Transverse colon (tissue), 4 donors: ENCODE measurements around the gene CCL3. TPM values are rescaled to one million over a fixed set of nuclear protein-coding genes. Genes with fewer than 3 reads are reported as not detected.
A peak's percentile ranks its signal among the peaks of the same experiment; 100 is the strongest.
"Not testable (repeated sequence)": the region's sequence is repeated elsewhere in the genome, so short reads cannot be mapped to it uniquely, and the experiment has no call there.

Source experiments
- DNase-seq: peaks from one replicate; pipeline ENCODE4 v3.0.0-alpha.2; 2019
- H3K27ac ChIP-seq, 4 donors: fragments of 200-600 bp; sonication (generic); 2 replicates each; pipeline ENCODE4 v1.5.1; 2016 to 2018; ENCODE audit warnings: inconsistent platforms in 4 of 4
- H3K27me3 ChIP-seq: fragments of 200-600 bp; sonication (generic); 2 replicates; pipeline ENCODE4 v1.5.1; 2017; ENCODE audit warnings: inconsistent platforms
- H3K36me3 ChIP-seq, 4 donors: fragments of 200-600 bp; sonication (generic); 2 replicates each; pipeline ENCODE4 v1.5.1; 2017 to 2019; ENCODE audit warnings: inconsistent platforms in 4 of 4
- H3K4me1 ChIP-seq, 4 donors: fragments of 200-600 bp; sonication (generic); 2 replicates each; pipeline ENCODE4 v1.5.1; 2017 to 2020; ENCODE audit warnings: inconsistent platforms in 4 of 4
- H3K4me3 ChIP-seq, 4 donors: fragments of 200-600 bp; sonication (generic); 1 replicate in 1 of 4; 2 replicates in 3 of 4; pipeline versions ENCODE4 v1.5.1 to v1.6.1; 2017 to 2019; ENCODE audit warnings: inconsistent platforms in 4 of 4
- H3K9me3 ChIP-seq, 2 donors: fragments of 200-600 bp; sonication (generic); 2 replicates each; pipeline ENCODE4 v1.5.1; 2017 to 2019; ENCODE audit warnings: inconsistent platforms in 2 of 2
- EP300 ChIP-seq: sonication (generic); formaldehyde crosslinking; IDR thresholded peaks from one replicate; pipeline ENCODE4 v1.6.1; 2017; ENCODE audit warnings: antibody characterized with exemption, low read depth
- POLR2A ChIP-seq: fragments of 450-650 bp; IDR thresholded peaks from one replicate; pipeline ENCODE4 v1.6.1; 2016; ENCODE audit warnings: antibody characterized with exemption, mild to moderate bottlenecking, moderate library complexity
- POLR2AphosphoS5 ChIP-seq, 3 donors: sonication (generic); formaldehyde crosslinking; IDR thresholded peaks; one replicate each; pipeline ENCODE4 v1.6.1; 2016; ENCODE audit warnings: antibody characterized with exemption in 3 of 3
- WGBS, 2 donors: methylation state at CpG; one replicate each; pipeline ENCODE4 v1.1.5; 2018; ENCODE audit warnings: low coverage in 1 of 2; 5-methylcytosine and 5-hydroxymethylcytosine counted together
- in situ Hi-C, 4 donors: fragments of 200-750 bp; cut with MboI; loops; one replicate each; pipeline versions ENCODE4 v1.15.0 to v1.15.1; 2017; ENCODE audit warnings: low sequenced_read_pairs in 3 of 4, low pct_ligation_motif_present in 1 of 4, low pct_unique_long_range_greater_than_20kb in 1 of 4
- intact Hi-C: fragments of 100-400 bp; cut with DNase I; formaldehyde crosslinking; loops from one replicate; pipeline ENCODE4 v1.15.1; 2023; ENCODE audit warnings: low total_unique reads
- total RNA-seq, 4 donors: library from RNA; depleted of rRNA; stranded (reverse); fragments of >200 nt; gene quantifications; one replicate each; pipeline ENCODE4 v1.1.0, GENCODE V29; 2016
- TF ChIP-seq, protein P1 (sequence below), 5 experiments: fragments of 200-600 bp in 3 of 5; fragments of 450-650 bp in 2 of 5; sonication (generic) in 3 of 5; IDR thresholded peaks; 1 replicate in 2 of 5; 2 replicates in 3 of 5; pipeline ENCODE4 v1.5.1; 2016 to 2017; ENCODE audit warnings: antibody characterized with exemption in 5 of 5, inconsistent platforms in 3 of 5, mild to moderate bottlenecking in 2 of 5, moderate library complexity in 1 of 5

The CCL3 gene
- total RNA-seq, 4 donors from 2014 or later, result 1.1 to 4.4 TPM; not detected in 2

DNA sequence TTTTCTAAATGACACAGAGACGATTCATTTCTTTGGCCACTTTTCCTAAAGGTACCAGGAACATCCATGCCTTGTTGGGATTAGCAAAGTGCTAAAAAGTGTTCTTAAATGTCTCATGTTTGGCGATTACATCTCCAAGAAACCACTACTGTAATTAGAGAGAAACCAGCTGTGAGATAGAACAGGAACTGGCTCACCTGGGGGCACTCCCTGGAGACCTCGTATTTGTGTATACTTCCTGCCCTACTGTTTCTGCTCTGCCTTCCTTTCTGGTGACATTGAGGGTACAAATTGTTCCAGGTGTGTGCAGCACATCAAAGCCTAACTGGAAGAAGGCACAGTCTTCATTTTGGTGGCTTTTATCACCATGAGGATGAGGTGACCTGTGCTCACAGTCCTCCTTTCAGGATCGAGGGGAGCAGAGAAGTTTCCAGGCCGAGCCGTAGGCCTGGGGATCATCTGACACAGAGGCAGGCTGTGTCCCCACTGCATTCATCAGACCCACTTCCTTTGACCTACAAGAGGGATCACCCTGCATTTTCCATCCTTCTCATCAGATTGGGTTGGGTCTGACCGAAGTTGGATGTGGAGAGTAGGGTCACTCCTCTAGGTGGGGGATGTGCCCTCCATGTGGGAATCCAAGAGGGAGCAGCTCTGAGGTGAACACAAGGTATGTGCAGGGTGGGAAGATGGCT lies 37.4 kb upstream of the CCL3 start:
- TF ChIP-seq, protein P1, sequence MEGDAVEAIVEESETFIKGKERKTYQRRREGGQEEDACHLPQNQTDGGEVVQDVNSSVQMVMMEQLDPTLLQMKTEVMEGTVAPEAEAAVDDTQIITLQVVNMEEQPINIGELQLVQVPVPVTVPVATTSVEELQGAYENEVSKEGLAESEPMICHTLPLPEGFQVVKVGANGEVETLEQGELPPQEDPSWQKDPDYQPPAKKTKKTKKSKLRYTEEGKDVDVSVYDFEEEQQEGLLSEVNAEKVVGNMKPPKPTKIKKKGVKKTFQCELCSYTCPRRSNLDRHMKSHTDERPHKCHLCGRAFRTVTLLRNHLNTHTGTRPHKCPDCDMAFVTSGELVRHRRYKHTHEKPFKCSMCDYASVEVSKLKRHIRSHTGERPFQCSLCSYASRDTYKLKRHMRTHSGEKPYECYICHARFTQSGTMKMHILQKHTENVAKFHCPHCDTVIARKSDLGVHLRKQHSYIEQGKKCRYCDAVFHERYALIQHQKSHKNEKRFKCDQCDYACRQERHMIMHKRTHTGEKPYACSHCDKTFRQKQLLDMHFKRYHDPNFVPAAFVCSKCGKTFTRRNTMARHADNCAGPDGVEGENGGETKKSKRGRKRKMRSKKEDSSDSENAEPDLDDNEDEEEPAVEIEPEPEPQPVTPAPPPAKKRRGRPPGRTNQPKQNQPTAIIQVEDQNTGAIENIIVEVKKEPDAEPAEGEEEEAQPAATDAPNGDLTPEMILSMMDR (IDR thresholded peaks at IDR 0.05), result no peak
- no peak for TF ChIP-seq POLR2A
- TF ChIP-seq EP300, result peak; percentile 9
- peak in 1 of 3 donors; percentile 43 for TF ChIP-seq POLR2AphosphoS5 (IDR thresholded peaks at IDR 0.05)
- H3K27ac ChIP-seq, result peak overlapping the region; percentile 70 to 81 (median 72)

DNA sequence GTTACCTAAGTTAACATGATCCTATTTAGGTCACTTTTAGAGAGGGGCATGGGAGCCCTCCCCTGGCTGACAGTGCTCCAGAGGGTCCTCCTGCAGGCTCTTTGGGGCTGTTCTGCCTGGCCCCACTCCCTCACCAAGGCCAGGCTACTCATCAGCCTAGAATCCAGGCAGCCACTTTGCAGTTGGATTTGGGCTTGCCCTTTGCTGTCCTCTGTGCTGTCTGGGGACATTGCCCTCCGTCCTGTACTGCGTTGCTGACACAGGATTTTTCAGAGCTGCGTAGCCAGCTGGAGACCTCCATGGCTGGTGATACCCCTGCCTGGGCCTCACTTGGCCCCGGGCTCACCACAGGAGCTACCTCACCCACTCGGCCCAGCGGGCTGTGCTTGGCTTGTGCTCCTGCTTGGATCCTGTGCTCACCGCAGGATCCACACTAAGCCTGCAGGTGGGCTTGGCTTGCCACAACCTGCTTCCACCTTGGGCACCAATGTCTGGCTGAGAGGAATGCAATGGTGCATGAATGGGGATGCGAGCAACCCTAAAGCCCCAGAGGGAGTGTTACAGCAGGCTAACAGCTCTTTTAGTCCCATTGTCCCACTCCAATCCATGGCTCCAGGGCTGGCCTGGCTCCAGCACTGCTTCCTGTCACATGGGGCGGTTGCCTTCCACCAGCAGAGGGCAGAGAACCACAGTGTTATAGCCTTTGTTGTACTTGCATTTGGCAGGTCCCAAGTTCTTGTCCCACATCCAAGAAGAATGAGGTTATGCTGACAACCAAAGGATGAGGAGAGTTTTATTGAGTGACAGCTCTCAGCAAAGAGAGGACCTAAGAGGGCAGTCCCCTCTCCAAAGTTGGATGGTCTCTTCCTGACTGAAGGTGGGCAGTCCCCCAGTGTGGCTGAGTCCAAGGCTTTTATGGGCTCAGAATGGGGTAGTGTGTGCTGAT lies 35.2 kb upstream of the CCL3 start:
- DNase-seq, result no peak
- peaks cover 13 to 17% of the 10 kb centered on the region in 2 donors for H3K9me3 ChIP-seq
- H3K27ac ChIP-seq, result no peak overlapping the region
- in situ Hi-C loops, result loop anchor here in 1 of 4 donors (25.0 kb wide), 1 partner anchor 337 kb away; no protein-coding TSS in a partner anchor
- H3K36me3 ChIP-seq, result no peaks in the 10 kb centered on the region
- H3K4me3 ChIP-seq, result no peak overlapping the region
- H3K4me1 ChIP-seq, result peaks cover 10 to 43% (median 16%) of the 10 kb centered on the region in 4 donors
- WGBS, 2 donors, result 79 to 100% methylated on average over 1 to 8 of the region's 9 CpGs
- H3K27me3 ChIP-seq, result no peaks in the 10 kb centered on the region
- no peak for TF ChIP-seq POLR2A
- TF ChIP-seq, protein P1 (IDR thresholded peaks at IDR 0.05), result peak in 1 of 5 experiments; percentile 13
- intact Hi-C loops, result no loop called here

More for the DNA sequence above, 37.4 kb upstream of the CCL3 start:
- no peak overlapping the region for H3K4me3 ChIP-seq
- DNase-seq, result no peak
- no peaks in the 10 kb centered on the region for H3K36me3 ChIP-seq
- 52 to 69% methylated on average over 4 to 7 of the region's 7 CpGs for whole genome bisulfite sequencing, 2 donors
- no peaks in the 10 kb centered on the region for H3K27me3 ChIP-seq
- intact Hi-C loops, result no loop called here
- peaks cover 10 to 55% (median 16%) of the 10 kb centered on the region in 4 donors for H3K4me1 ChIP-seq
- H3K9me3 ChIP-seq, result peaks cover 13 to 17% of the 10 kb centered on the region in 2 donors
- in situ Hi-C loops, result no loop called here

- no peaks in the 10 kb centered on the region for H3K36me3 ChIP-seq
- no peak for DNase-seq
- in situ Hi-C loops, result loop anchor here in 1 of 4 donors (25.0 kb wide), 1 partner anchor 339 kb away; no protein-coding TSS in a partner anchor
- no peak for TF ChIP-seq POLR2A
- no peak for TF ChIP-seq EP300
- TF ChIP-seq, protein P1 (IDR thresholded peaks at IDR 0.05), result no peak
- TF ChIP-seq POLR2AphosphoS5 (IDR thresholded peaks at IDR 0.05), result no peak
- H3K4me3 ChIP-seq, result no peak overlapping the region
- H3K27ac ChIP-seq, result no peak overlapping the region
- WGBS, 2 donors, result 78 to 91% methylated on average over 1 to 2 of the region's 2 CpGs
- no peaks in the 10 kb centered on the region for H3K27me3 ChIP-seq
- peaks cover 5 to 28% (median 11%) of the 10 kb centered on the region in 4 donors for H3K4me1 ChIP-seq
- intact Hi-C loops, result no loop called here
- H3K9me3 ChIP-seq, result peaks cover 13 to 17% of the 10 kb centered on the region in 2 donors
Observed at GRCh38 chr17:36123431-36123830, 33.5 kb upstream of the CCL3 start.

DNA sequence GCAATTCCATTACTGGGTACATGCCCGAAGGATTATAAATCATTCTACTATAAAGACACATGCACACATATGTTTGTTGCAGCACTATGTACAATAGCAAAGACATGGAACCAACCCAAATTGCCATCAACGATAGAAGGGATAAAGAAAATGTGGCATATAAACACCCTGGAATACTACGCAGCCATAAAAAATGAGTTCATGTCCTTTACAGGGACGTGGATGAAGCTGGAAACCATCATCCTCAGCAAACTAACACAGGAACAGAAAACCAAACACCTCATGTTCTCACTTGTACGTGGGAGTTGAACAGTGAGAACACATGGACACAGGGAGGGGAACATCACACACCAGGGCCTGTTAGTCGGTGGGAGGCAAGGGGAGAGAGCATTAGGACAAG lies 31.2 kb upstream of the CCL3 start:
- H3K27me3 ChIP-seq, DNase-seq, H3K4me3 ChIP-seq, H3K27ac ChIP-seq, intact Hi-C loops, H3K36me3 ChIP-seq: not testable (repeated sequence)
- Histone ChIP-seq H3K9me3 (peaks cover 13 to 15% of the 10 kb centered on the region in 2 donors), H3K4me1 (peaks cover 0 to 23% (median 6%) of the 10 kb centered on the region in 4 donors)
- in situ Hi-C loops, result loop anchor here in 1 of 4 donors (25.0 kb wide), 1 partner anchor 341 kb away; no protein-coding TSS in a partner anchor
- WGBS, 2 donors, result 66 to 71% methylated on average over 6 of the region's 6 CpGs
